Adrenal gland (tissue), 12 donors: Measurements from ENCODE around the gene PLS1. TPM values are rescaled to one million over a fixed set of nuclear protein-coding genes. Genes with fewer than 3 reads are reported as not detected.
"Not testable (repeated sequence)": the region's sequence is repeated elsewhere in the genome, so short reads cannot be mapped to it uniquely, and the experiment has no call there.

Experiments
- DNase-seq, 7 donors: peaks; one replicate each; pipeline ENCODE4 v3.0.0-alpha.2; 2019 to 2020
- H3K27ac ChIP-seq, 5 donors: fragments of 200-600 bp; sonication (generic) in 4 of 5; 1 replicate in 3 of 5; 2 replicates in 2 of 5; pipeline versions ENCODE4 v1.5.1 to v1.8.0; 2016 to 2020; ENCODE audit warnings: mild to moderate bottlenecking in 1 of 5
- H3K27me3 ChIP-seq: fragments of 200-600 bp; 2 replicates; pipeline ENCODE4 v1.8.0; 2021
- H3K36me3 ChIP-seq, 2 donors: fragments of 200-600 bp; replicated peaks in 1 of 2; 1 replicate in 1 of 2; 2 replicates in 1 of 2; pipeline versions ENCODE4 v1.5.1 to v1.8.0; 2018 to 2022
- H3K4me1 ChIP-seq, 2 donors: fragments of 200-600 bp; replicated peaks in 1 of 2; 1 replicate in 1 of 2; 2 replicates in 1 of 2; pipeline versions ENCODE4 v1.5.1 to v1.8.0; 2018 to 2021
- H3K4me3 ChIP-seq, 4 donors: fragments of 200-600 bp; sonication (generic) in 3 of 4; one replicate each; pipeline ENCODE4 v1.5.1; 2016 to 2018
- H3K9me3 ChIP-seq, 3 donors: fragments of 200-600 bp; sonication (generic) in 1 of 3; replicated peaks in 1 of 3; 1 replicate in 2 of 3; 2 replicates in 1 of 3; pipeline versions ENCODE4 v1.5.1 to v1.8.0; 2016 to 2021
- POLR2A ChIP-seq, 2 donors: fragments of 450-650 bp; IDR thresholded peaks; one replicate each; pipeline ENCODE4 v1.6.1; 2017; ENCODE audit warnings: antibody characterized with exemption in 2 of 2, mild to moderate bottlenecking in 2 of 2, moderate library complexity in 1 of 2
- WGBS, 4 donors: extraction: QIAGEN DNeasy Blood & Tissue Kit in 2 of 4; methylation state at CpG; one replicate each; pipeline versions ENCODE4 v1.1.5 to v1.1.7; 2013 to 2017; 5-methylcytosine and 5-hydroxymethylcytosine counted together
- intact Hi-C, 2 donors: fragments of 100-400 bp; cut with DNase I; formaldehyde crosslinking; loops; one replicate each; pipeline versions ENCODE4 v1.14.1 to v1.15.0; 2022 to 2023
- polyA plus RNA-seq, 3 donors: library from polyadenylated mRNA; stranded (reverse); fragments of 200-250 nt in 2 of 3; fragments of 350-450 nt in 1 of 3; fragmentation: Illumina TruSeq in 1 of 3; extraction: RNeasy Lipid Tissue Mini Kit (QIAGEN cat#74804) in 1 of 3; gene quantifications; one replicate each; pipeline ENCODE4 v1.2.3, GENCODE V29; 2013 to 2014
- total RNA-seq, 9 donors: library from RNA; depleted of rRNA in 4 of 9; stranded (reverse); fragments of >200 nt in 4 of 9; fragments of 120-200 nt in 1 of 9; fragmentation: NEBNext Ultra II Directional in 1 of 9; extraction: Animal tissue kit (Norgen Biotek cat#: 25700) in 1 of 9; gene quantifications; one replicate each; pipeline versions ENCODE4 v1.1.0 to v1.2.4, GENCODE V29; 2013 to 2023
- TF ChIP-seq, protein P1 (sequence below), 6 experiments: fragments of 450-650 bp in 4 of 6; fragments of 200-600 bp in 2 of 6; sonication (generic) in 1 of 6; IDR thresholded peaks; 1 replicate in 5 of 6; 2 replicates in 1 of 6; pipeline versions ENCODE4 v1.5.1 to v1.8.0; 2016 to 2021; ENCODE audit warnings: antibody characterized with exemption in 6 of 6, mild to moderate bottlenecking in 2 of 6, moderate library complexity in 1 of 6
- donor health status: healthy with polysubstance abuse.
- donor health status: Bipolar disorder and iron deficiency.
- donor health status: DM: yes; HTN: yes; CAD: no.
- donor health status: DM: no; HTN: no; CAD: no.
- donor health status: DM: no; HTN: no; CAD: no.
- donor health status: DM: yes; HTN: yes; CAD: no.

Gene PLS1
- total and polyA plus RNA-seq, 12 donors, result 0.74 to 12.9 (median 7.9) TPM

GRCh38 chr3:142560118-142560517 is 36.1 kb upstream of the PLS1 start:
- DNase-seq, result no peak
- Histone ChIP-seq H3K27ac (no peak overlapping the region), H3K4me1 (no peaks in the 10 kb centered on the region), H3K27me3 (no peaks in the 10 kb centered on the region), H3K36me3 (peaks cover 0 to 63% of the 10 kb centered on the region in 2 donors), H3K4me3 (no peak overlapping the region), H3K9me3 (no peaks in the 10 kb centered on the region)
- intact Hi-C loops, result no loop called here
- TF ChIP-seq, protein P1, sequence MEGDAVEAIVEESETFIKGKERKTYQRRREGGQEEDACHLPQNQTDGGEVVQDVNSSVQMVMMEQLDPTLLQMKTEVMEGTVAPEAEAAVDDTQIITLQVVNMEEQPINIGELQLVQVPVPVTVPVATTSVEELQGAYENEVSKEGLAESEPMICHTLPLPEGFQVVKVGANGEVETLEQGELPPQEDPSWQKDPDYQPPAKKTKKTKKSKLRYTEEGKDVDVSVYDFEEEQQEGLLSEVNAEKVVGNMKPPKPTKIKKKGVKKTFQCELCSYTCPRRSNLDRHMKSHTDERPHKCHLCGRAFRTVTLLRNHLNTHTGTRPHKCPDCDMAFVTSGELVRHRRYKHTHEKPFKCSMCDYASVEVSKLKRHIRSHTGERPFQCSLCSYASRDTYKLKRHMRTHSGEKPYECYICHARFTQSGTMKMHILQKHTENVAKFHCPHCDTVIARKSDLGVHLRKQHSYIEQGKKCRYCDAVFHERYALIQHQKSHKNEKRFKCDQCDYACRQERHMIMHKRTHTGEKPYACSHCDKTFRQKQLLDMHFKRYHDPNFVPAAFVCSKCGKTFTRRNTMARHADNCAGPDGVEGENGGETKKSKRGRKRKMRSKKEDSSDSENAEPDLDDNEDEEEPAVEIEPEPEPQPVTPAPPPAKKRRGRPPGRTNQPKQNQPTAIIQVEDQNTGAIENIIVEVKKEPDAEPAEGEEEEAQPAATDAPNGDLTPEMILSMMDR (IDR thresholded peaks at IDR 0.05), result no peak
- TF ChIP-seq POLR2A (IDR thresholded peaks at IDR 0.05), result no peak

DNA sequence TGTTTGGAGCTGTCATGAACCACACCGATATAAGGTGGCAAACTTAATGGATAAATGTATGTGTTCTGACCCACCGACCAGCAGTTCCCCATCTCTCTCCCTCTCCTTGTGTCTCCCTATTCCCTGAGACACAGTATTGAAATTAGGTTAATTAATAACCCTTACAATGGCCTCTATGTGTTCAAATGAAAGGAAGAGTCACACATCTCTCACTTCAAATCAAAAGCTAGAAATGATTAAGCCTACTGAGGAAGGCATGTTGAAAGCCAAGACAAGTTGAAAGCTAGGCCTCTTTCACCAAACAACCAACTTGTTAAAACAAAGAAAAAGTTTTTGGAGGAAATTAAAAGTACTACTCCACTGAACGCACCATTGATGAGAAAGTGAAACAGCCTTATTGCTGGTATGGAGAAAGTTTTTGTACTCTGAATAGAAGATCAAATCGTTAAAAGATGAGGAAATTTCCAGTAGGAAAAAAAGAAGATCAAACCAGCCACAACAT is 32.6 kb upstream of the PLS1 start:
- DNase-seq, result no peak
- Histone ChIP-seq H3K9me3 (no peaks in the 10 kb centered on the region), H3K27ac (no peak overlapping the region), H3K4me1 (no peaks in the 10 kb centered on the region), H3K4me3 (no peak overlapping the region), H3K27me3 (no peaks in the 10 kb centered on the region), H3K36me3 (peaks cover 0 to 34% of the 10 kb centered on the region in 2 donors)
- TF ChIP-seq POLR2A (IDR thresholded peaks at IDR 0.05), result no peak
- TF ChIP-seq, protein P1 (IDR thresholded peaks at IDR 0.05), result no peak
- intact Hi-C loops, result no loop called here
- WGBS, 4 donors, result 94 to 95% (median 94%) methylated on average over 4 of the region's 4 CpGs

DNA sequence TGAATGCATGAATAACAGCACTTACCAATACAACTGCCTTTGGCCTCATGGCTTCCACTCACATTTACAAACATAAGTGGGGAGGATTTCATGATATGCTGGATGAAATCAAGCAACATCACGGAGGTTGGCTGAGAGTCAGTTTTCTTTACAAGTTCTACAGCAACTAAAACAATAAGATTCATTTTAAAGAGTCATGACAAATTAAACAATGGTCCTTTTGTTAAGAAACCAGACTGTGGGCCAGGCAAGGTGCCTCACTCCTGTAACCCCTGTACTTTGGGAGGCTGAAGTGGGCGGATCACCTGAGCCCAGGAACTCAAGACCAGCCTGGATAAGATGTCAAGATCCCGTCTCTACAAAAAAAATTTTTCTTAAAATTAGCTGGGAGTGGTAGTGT is 30.1 kb upstream of the PLS1 start:
- intact Hi-C loops, result no loop called here
- no peak for TF ChIP-seq POLR2A (IDR thresholded peaks at IDR 0.05)
- TF ChIP-seq, protein P1 (IDR thresholded peaks at IDR 0.05), result no peak
- no peak overlapping the region for H3K4me3 ChIP-seq

GRCh38 chr3:142568393-142569017 is 27.7 kb upstream of the PLS1 start:
- DNase-seq, result no peak
- H3K27ac ChIP-seq, result no peak overlapping the region
- intact Hi-C loops, result no loop called here
- peaks cover 3% of the 10 kb centered on the region in 2 donors for H3K4me1 ChIP-seq
- no peak overlapping the region for H3K4me3 ChIP-seq
- WGBS, 4 donors, result 77 to 100% (median 88%) methylated on average over 2 to 21 of the region's 21 CpGs
- peaks cover 0 to 10% of the 10 kb centered on the region in 2 donors for H3K36me3 ChIP-seq
- no peaks in the 10 kb centered on the region for H3K9me3 ChIP-seq
- no peaks in the 10 kb centered on the region for H3K27me3 ChIP-seq
- TF ChIP-seq POLR2A (IDR thresholded peaks at IDR 0.05), result no peak
- TF ChIP-seq, protein P1 (IDR thresholded peaks at IDR 0.05), result no peak

More for the DNA sequence above, 30.1 kb upstream of the PLS1 start:
- DNase-seq, result no peak
- H3K27ac ChIP-seq, result no peak overlapping the region
- no peaks in the 10 kb centered on the region for H3K27me3 ChIP-seq
- H3K4me1 ChIP-seq, result peaks cover 0 to 3% of the 10 kb centered on the region in 2 donors
- 91 to 94% (median 93%) methylated on average over 3 of the region's 3 CpGs for WGBS, 4 donors
- peaks cover 0 to 15% of the 10 kb centered on the region in 2 donors for H3K36me3 ChIP-seq
- no peaks in the 10 kb centered on the region for H3K9me3 ChIP-seq

DNA sequence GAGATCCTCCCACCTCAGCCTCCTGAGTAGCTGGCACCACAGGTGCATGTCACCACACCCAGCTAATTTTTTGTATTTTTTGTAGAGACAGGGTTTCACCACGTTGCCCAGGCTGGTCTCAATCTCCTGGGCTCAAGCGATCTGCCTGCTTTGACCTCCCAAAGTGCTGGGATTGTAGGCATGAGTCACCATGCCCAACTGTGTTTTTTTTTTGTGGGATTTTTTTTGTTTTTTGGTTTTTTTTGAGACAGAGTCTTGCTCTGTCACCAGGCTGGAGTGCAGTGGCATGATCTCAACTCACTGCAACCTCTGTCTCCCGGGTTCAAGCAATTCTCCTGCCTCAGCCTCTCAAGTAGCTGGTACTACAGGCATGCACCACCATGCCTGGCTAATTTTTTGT is 26.8 kb upstream of the PLS1 start:
- H3K4me1 ChIP-seq, H3K27me3 ChIP-seq, H3K9me3 ChIP-seq, H3K36me3 ChIP-seq, H3K27ac ChIP-seq, H3K4me3 ChIP-seq, intact Hi-C loops: not testable (repeated sequence)
- DNase-seq, result peak in 2 of 7 donors; percentile 31 to 46
- WGBS, 4 donors, result 45 to 77% (median 56%) methylated on average over 3 of the region's 3 CpGs

GRCh38 chr3:142574223-142574622 is 22.0 kb upstream of the PLS1 start:
- intact Hi-C loops, H3K9me3 ChIP-seq, H3K36me3 ChIP-seq, H3K4me3 ChIP-seq, DNase-seq, H3K27me3 ChIP-seq: not testable (repeated sequence)
- peaks cover 28 to 42% of the 10 kb centered on the region in 2 donors for H3K4me1 ChIP-seq
- peak overlapping the region in 3 of 5 donors; percentile 93 to 96 (median 95) for H3K27ac ChIP-seq
- WGBS, 4 donors, result 94 to 100% (median 95%) methylated on average over 3 of the region's 3 CpGs
